T-helper 22 cell (primary cell): ENCODE results near the gene IFITM10.

Source experiments
- DNase-seq: peaks from one replicate; pipeline ENCODE4 v3.0.0-alpha.2; 2020; ENCODE audit warnings: low read depth

Gene IFITM10

DNA sequence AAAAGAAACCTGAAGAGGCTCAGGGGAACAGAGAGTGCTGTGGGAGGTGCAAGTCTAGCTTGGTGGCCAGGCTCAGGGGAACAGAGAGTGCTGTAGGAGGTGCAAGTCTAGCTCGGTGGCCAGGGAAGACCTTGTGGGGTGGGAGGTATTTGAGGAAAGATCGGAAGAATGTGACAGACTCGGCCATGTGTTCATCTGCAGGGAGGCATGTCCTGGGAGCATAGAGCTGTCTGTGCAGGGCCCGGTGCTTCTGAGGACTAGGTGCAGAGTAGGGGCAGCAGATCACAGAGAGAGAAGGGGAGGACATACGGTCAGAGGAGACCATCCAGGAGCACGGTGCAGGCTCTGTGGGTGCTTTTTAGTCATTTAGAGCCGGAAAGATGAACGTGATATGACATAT is 10.8 kb downstream of the IFITM10 start:
- no peak for DNase-seq

DNA sequence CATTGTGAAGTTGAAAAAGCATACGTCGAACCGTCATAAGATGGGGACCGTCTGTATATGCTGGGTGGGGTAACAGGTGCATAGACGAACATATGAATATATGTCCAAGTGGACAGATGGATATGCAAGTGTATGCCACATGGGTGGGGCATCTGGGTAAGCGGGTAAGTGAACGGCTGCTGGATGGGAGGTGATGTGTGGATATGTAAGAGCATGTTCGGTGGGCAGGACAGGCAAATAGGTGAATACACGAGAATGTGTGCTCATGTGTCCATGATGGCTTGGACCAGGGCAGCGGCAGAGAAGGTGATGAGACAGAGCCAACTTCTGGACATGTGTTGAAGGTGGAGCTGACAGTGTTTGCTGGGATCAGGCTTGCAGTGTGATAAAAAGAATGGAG is 12.0 kb downstream of the IFITM10 start:
- DNase-seq, result no peak

DNA sequence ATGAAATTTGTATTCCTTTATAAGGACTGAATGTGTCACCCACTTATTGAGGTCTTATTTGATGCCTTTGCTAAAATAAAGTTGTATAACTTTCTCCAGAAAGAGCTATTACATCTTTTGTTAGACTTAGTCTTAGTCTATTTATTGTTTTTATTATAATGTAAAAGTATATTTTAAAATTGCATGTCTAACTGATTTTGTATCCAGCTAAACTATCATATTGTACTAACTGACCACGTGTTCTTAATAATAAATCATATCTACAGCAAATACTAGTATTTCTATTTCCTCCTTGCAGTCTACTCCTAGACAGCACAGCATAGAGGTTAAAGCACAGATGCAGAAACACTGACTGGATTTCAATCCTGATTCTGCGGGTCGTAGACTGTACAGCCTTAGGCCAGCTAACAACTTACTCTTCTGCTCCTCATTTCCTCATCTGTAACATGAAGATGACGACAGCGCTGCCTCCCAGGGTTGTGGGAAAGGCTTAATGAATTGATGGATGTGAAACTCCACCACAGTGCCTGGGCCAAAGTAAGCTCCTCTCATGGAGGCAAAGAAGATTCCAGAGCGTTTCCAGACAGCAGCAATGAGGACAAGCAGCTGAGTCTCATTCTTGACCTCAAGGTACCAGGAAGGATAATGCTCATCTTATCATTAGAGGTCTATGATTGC is 13.2 kb downstream of the IFITM10 start:
- no peak for DNase-seq

DNA sequence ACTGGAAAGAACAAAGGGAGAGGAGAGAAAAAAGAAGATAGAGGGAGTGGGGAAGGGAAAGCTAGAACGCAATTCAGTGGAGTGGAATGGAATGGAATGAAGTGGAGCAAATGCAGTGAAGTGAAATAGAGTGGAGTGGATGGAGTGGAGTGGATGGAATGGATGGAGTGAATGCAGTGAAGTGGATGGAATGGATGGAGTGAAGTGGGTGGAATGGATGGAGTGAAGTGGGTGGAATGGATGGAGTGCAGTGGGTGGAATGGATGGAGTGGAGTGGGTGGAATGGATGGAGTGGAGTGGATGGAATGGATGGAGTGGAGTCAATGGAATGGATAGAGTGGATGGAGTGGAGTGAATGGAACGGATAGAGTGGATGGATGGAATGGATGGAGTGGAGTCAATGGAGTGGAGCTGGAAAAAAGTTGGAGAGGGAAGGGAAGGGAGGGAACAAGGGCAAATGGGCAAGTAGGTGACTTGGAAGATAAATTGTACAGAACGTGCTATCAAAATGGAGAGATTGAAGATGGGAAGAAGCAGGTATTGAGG is 13.9 kb downstream of the IFITM10 start:
- no peak for DNase-seq

DNA sequence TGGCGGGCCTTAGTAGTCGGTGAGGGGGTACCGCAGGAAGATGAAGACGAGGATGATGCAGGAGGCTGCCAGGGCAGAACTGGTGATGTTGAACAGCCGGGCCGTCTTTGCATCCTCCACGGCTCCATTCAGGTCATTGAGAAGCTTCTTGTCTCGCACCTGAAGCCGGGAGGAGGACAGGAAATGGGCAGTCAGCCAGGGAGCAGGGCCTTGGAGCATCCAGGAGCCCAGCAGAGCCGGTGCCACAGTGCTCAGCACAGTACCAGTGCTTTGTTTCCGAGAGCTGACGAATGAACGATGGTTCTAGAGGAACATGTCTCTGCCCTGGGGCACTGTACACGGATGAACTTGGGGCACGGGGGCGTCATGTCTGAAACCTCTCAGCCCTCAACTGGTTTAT is 15.1 kb downstream of the IFITM10 start:
- DNase-seq, result no peak

DNA sequence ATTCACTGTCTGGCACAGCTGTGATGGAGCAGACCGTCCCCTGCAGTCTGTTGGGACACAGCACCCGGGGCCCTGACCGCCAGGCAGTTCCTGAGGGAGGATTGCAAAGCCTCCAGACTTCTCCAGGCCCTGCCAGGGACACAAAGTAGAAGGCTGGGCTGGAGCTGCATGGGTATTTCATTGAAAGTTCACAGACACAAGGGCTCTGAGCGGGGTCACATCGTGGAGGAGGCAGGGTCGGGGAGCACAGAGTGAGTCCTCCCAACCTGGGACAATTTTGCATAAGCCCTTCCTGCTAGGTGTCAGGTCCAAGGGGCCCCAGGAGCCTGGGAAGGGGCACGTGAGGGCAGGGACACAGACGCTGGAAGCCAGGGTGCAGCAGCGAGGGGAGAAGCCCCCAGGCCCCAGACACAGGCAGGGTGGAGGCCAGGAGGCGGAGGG is 15.7 kb downstream of the IFITM10 start:
- DNase-seq, result no peak

DNA sequence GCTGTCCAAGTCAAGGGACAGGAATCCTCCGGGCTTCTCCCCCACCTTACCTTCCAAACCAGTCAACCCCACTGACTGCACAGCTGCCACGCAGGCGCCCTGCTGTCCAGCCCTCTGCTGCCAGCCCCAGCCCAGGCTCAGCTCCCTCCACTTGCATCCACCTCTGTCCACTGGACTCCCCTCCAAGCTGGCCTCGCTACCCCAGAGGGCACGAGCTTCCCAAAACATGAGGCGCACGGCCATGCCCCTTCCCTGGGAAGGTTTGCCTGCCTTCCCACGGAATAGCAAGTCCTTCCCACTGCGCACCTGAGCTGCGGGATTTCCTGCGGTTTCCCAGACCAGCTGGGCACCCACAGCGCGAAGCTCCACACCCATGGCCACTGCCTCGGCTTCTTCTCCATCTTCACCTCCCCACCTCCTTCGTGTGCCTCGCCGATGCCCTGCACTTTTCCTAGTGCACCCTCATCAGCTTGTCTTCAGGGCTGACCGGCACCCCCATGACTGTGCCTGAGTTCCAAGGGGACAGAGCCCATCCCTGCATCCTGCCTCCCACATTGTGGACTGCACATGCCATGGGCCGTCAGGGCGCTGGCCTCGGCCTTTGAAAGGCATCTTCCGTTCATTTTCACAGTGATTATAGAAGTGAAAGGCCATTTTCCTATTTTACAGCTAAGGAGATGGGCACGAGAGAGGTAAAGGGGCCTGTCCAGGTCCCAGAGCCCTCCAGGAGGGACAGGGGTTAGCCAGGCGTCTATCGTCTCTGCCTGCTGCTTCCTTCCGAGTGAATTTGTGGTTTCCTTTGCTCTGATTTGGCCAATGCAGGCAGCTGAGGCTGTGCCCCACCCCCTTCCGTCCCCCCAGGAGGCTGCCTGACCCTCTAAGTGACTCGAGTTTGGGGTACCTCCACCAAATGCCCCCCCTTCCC is 16.4 kb downstream of the IFITM10 start:
- DNase-seq, result no peak

DNA sequence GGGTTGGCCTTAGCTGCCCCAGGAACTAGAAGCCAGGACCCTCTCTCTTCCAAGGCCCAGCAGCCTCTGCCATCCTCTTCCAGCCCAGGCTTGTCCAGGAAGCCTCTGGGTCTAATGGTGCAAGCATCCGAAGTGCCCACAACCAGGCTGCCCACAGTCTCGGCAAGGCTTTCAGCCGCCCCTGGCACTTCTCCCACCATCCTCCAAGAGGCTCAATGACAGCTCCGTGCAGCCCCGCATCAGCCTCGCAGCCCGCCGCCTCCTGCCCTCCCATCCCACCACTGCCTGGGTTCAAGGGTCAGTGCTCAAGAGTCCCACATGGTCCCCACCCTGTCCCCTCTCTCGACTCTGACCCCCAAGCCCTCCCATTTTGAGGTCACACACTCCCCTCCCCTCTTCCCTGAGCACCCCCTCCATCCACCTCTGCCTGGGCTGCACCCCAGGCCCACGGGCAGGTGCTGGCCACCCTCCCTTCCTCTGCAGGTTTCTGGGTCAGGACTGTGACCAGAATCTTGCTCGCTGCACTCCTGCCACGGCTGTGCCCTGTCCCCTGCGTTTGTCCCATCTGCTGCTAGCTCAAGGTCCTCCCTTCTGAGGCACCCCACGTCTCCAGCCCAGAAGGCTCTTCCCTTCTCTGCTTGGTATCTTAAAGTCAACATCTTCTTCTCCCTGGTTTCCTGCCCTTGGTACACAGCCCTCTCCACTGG is 17.2 kb downstream of the IFITM10 start:
- no peak for DNase-seq

DNA sequence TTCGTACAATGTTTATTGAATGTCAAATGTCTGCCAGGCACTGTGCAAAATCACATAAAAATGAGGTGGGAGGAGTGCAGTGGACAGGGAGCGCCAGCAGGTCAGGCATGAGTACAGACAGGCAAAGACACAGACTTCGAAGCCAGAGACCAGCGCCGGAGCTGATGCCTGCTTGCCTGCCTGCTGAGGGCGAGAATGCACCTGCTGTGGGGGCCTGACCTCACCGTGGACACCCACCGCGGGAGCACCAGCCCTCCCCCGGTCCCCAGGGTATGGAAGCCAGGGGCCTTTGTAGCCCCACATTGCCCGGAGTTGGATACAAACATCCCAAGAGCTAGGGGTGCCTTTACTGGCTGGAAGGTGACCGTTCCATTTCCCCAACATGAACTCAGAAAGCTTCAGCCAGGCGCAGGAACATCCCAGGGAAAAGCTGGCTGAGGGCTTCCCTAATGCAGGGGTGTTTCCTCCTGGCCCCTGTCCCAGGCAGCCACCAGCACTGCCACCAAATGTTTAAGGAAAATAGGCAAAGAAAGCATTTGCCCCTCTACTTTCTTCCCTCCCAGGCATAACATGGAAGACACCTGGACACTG is 17.9 kb downstream of the IFITM10 start:
- DNase-seq, result no peak

DNA sequence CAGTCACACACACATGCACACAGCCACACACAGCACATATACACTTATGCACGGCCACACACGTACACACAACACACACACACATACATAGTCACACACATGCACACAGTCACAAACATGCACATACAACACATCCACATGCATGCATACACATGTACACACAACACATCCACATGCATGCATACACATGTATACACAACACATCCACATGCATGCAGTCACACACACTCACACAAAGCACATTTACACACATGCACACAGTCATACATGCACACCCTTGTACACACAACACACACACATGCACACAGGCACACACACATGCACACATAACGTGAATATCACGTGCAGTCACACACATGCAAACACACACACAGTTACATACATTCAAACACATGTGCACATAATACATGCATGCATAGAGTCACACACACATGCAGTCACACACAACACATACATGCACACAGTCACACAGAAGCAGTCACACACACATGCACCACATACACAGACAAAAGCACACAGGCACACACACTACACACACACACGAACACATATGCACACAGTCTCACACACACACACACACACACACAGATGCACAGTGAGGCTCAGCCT is 18.8 kb downstream of the IFITM10 start:
- no peak for DNase-seq

DNA sequence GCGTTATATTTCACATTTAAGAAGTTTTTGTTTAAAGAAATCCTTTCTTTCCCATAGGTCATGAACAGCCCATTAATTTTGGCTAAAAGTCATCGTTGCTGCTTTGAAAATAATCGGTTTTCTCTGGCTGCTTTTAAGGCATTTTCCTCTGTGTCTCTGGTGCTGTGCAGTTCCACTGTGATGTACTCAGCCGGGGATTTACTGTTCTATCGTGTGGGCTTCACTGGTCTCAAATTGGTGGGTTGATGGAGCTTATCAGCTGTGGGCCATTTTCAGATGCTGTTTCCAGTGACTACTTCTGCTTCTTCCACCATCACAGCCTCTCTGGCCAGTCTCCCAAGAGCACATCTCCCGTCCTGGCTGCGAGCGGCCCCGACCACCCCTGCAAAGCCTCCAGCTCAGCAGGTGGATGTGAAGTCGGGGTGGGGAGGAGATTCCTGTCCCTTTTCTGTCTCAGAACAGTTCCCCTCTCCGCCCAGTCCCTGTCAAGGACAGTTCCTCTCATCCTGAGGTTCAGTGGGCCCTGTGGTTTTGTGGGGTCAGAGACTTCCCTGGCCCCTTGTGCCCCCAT is 20.3 kb downstream of the IFITM10 start:
- DNase-seq, result no peak

DNA sequence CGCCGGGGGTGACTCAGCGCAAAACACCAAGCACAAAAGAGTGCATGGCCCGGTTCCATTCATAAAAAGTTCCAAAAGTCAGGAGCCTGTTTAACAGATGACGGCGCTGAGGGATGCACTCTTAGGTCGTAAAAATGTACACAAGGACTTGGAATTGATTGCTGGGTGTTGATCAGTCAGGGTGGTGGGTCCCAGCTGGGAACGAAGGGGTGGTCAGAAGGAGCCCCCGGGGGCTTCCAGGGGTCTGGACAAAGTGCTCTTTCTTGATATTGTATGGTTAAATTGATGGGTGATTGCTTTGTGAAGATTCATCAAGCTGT is 20.7 kb downstream of the IFITM10 start:
- DNase-seq, result no peak

DNA sequence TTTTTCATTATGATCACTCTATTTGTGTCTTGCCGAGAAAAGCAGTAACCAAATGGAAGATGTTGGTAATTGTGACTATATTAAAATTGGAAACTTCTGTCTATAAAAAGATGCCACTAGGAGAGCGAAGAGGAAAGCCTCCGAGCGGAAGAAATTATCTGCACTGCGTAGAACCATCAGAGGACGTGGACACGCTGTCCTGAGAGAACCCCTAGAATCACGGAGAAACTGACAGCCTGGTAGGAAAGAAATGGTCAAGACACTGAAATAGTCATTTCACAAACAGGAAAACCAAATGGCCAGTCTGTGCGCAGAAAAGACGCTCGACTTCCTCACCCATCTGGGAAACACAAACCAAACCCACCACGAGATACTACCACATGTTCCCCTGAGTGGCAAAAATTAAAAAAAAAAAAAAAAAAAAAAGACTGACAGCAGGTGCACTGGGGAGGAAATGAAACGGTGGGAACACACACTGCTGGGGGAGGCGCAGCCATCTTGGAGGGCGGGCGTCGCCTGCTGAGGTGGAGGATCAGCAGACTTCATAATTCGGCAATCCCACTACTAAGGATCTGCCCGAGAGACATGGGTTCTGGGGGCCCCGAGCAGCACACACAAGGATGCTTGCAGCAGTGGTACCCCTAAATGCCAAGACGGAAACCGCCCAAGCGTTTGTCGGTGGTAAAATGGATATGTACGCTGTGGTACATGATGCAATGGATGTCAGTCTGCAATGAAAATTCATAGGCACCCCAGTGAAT is 21.3 kb downstream of the IFITM10 start:
- DNase-seq, result no peak

DNA sequence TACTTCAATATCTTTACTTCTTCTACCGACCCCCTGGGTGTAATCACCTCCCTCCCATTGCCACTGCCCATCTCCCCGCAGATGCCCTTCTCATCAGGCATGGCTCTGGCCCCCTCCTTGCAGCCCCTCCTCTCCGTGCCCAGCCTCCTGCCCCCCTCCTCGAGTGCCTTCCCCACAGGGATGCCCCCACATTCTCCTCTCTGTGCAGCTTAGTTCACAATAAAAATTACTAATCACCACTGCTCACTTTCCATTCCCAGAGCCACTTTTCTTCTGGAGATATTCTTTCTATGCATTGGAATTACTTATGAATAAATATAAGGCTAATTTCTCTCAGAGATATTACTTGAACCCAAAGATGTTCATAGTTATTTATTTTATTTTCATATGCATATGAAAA is 22.1 kb downstream of the IFITM10 start:
- DNase-seq, result no peak

DNA sequence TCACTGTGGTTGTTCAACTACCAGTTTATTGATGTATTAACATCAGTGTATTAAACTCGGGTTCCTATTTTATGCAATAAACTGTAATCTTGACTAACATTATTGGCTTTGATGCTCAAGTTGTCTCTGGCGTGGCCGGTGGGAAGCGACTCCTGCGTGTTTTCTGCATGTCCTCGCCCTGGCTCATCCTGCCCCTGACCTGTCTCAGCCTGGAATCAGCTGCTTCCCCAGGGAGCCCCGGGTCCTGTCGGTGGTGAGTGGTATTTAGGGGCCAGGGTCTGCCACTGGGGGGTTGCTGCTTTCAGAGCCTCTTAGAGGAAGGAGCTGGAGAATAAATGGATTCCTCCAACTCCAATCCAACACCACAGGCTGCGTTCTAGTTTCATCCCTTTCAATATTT is 22.5 kb downstream of the IFITM10 start:
- no peak for DNase-seq

DNA sequence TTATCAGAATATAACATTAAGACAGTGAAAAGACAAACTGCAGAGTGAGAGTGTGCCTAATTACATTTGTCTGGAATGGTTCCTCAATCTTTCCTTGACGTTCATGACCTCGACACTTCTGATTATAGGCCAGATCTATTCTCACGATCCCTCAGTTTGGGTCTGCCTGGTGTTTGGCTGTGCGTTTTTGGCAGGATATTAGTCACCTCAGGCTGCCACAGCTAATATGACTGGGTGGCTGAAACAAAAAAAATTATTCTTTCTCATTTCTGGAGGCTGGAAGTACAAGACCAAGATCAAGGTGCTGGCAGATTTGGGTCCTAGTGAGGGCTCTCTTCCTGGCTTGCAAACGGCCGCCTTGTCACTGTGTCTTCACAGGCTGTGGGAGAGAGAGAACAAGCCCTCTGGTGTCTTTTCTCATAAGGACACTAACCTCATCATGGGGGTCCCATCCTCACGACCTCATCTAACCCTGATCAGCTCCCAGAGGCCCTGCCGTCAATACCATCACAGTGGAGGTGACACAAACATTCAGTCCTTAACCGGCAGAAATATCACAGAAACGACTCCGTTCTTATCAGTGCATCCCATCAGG is 23.2 kb downstream of the IFITM10 start:
- no peak for DNase-seq

DNA sequence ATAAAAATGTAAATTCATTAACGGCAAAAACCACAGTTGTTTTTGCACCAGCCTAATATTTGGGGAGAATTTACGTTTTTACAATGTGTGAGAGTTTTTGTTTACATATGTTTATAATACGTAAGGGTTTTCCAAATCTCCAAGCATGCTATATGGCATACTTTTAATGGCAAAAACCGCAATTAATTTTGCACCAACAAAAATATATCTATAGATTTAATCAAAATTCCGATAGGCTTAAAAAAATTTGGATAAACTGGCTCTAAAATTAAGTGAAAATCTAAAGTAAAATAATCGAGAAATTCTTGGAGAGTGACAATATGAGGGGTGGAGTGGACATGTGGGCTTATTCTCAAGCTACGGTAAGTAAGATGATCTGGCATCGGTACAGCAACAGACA is 30.6 kb downstream of the IFITM10 start:
- DNase-seq, result no peak

DNA sequence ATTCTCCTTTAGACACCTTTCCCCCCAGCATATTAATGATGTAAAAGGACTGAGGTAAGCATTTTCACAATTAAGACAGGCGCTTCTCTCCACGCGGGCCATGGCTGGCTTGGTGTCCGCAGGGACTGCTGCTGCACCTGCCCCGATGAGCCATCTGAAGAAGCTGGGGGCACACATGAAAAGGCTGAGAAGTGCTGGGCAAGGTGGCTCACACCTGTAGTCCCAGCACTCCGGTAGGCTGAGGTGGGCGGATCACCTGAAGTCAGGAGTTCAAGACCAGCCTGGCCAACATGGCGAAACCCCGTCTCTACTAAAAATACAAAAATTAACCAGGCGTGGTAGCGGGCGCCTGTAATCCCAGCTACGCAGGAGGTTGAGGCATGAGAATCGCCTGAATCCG is 32.1 kb downstream of the IFITM10 start:
- DNase-seq, result no peak

DNA sequence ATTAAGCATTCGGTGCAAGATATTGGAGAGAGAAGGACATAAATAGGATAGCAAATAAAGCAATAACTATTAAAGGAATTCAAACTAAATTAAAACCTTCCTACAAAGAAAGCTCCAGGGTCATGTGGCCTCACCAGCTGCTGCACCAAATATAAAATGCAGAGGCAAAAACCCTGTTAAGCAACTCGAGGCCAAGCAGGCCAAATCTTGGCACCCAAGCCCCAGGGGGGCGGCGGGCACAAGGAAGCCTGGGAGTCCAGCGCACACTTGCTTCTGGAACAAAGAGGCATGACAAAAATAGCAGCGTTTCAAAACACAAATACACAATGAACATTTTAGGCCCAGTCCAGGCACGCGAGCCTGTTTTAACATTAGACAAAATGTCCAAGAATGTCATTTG is 32.6 kb downstream of the IFITM10 start:
- DNase-seq, result no peak
